HL-60 (cell line): ENCODE measurements around the gene PAK3.

Experiments
- POLR2AphosphoS5 ChIP-seq: IDR thresholded peaks from 2 replicates; pipeline ENCODE4 v1.6.1; 2012; ENCODE audit warnings: low read depth
- TF ChIP-seq, protein P1 (sequence below): IDR thresholded peaks from one replicate; pipeline ENCODE4 v1.5.1; 2011; ENCODE audit warnings: low read length, control low read depth, inconsistent platforms; ENCODE audit not compliant: insufficient read depth

DNA sequence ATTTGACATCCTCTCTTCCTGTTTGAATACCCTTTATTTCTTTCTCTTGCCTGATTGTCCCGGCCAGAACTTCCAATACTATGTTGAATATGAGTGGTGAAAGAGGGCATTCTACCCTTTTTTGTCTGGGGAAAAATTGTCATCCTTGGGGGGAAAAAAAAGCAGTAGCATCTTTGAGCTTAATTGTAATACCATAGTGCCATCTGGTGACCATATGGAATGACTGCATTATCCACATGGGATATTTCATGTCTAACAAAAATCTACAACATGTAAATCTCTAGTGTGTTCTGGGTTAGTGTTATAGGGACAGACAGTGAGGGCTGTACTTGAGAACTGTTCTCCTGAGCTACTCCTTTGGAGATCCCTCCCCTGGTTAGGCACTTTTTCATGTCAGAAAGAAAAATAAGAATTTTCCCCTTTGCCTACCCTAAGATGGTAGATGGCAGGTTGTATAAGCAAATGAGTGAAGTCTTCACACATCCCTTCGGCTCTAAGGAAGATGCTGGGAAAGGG, 148.3 kb downstream of the PAK3 start:
- TF ChIP-seq, protein P1, sequence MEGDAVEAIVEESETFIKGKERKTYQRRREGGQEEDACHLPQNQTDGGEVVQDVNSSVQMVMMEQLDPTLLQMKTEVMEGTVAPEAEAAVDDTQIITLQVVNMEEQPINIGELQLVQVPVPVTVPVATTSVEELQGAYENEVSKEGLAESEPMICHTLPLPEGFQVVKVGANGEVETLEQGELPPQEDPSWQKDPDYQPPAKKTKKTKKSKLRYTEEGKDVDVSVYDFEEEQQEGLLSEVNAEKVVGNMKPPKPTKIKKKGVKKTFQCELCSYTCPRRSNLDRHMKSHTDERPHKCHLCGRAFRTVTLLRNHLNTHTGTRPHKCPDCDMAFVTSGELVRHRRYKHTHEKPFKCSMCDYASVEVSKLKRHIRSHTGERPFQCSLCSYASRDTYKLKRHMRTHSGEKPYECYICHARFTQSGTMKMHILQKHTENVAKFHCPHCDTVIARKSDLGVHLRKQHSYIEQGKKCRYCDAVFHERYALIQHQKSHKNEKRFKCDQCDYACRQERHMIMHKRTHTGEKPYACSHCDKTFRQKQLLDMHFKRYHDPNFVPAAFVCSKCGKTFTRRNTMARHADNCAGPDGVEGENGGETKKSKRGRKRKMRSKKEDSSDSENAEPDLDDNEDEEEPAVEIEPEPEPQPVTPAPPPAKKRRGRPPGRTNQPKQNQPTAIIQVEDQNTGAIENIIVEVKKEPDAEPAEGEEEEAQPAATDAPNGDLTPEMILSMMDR = peak; percentile 19
- no peak for TF ChIP-seq POLR2AphosphoS5
